ENCODE results near the gene CTBP2. TPM values are rescaled to one million over a fixed set of nuclear protein-coding genes. Genes with fewer than 3 reads are reported as not detected.
A peak's percentile ranks its signal among the peaks of the same experiment; 100 is the strongest.

CTBP2 gene
- total and polyA plus RNA-seq, 2 of the 13 experiments (the other 11 are each of a cell fraction or from before 2014, with no cell fraction given): 0.08 TPM; not detected in 1

DNA sequence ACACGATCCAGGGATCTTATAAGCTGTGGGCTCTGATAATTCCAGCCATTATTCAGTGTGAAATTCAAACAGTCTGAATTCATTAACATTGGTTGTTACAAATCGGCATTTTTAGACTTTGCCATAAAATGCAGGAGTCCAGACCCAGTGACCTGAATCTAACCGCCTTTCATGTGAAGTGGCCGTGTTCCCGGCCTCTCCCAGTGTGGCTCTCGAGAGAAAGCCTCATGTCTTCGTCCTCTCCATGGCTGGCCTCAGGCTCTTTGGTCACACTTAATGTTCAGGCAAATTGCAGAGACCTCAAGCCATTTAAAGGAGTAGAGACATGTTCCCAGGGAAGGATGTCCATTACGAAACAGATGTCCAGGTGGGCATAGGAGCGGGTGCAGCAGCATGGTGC is 59.3 kb downstream of the CTBP2 start (continued):
- TF ChIP-seq ZNF17 (CRISPR knock-in tag; IDR thresholded peaks at IDR 0.05) (no peak), EEA1 (CRISPR knock-in tag; IDR thresholded peaks at IDR 0.05; ENCODE audit: borderline replicate concordance) (no peak), PHF8 (CRISPR knock-in tag; IDR thresholded peaks at IDR 0.05) (no peak), KDM3A (CRISPR knock-in tag; IDR thresholded peaks at IDR 0.05; ENCODE audit: low read depth) (no peak)

DNA sequence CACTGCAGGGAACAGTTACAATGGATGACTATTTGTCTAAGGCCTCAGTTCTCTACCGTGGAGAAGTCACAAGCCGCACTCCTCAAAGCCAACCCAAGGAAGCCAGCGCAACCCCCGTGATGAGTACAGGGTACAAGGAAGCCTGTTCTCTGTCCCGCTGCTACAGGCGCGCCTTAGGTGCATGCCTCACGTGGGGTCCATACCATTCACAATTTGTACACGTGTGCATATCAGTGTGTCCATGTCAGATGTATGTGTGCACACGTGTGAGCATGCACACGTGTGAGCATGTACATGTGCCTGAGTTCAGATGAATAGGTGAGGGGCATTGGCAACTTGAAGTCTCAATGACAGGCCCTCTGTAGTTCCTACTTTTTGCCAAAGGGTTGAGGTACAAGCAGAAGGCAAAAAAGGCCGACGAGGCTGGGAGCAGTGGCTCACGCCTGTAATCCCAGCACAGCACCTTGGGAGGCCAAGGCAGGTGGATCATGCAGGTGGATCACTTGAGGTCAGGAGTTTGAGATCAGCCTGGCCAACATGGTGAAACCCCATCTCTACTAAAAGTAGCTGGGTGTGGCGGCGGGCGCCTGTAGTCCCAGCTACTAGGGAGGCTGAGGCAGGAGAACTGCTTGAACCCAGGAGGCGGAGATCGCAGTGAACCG is 62.8 kb downstream of the CTBP2 start:
- H2AFZ ChIP-seq (ENCODE audit: low read length): no peak overlapping the region
- no peak overlapping the region for H3K27ac ChIP-seq (ENCODE audit: extremely low read length, insufficient read depth, low read length)
- H3K9ac ChIP-seq (ENCODE audit: insufficient read depth, low read depth, low read length): no peak overlapping the region
- DNase-seq (ENCODE audit: low spot score): no peak
- ChIA-PET POLR2A (no interaction called here), CTCF (ENCODE audit: low intra/inter-chr PET ratio, low total read pairs) (no interaction called here)
- no peaks in the 10 kb centered on the region for H3K9me3 ChIP-seq (ENCODE audit: low read length)
- H4K20me1 ChIP-seq (ENCODE audit: insufficient read depth, low read length): no peaks in the 10 kb centered on the region
- H3K27me3 ChIP-seq (ENCODE audit: control insufficient read depth in 1 of 2, insufficient read depth in 2 of 2, low read length in 2 of 2): peaks cover 2 to 32% of the 10 kb centered on the region in 2 experiments
- no TSS peak for BruUV-seq (replicated peaks)
- no peak overlapping the region for H3K4me3 ChIP-seq (replicated peaks in 1 of 3; ENCODE audit: insufficient read depth in 1 of 3, low read depth in 2 of 3, low read length in 3 of 3)
- in situ Hi-C loops (cut with HindIII; ENCODE audit: extremely low pct_ligation_motif_present, low pct_unique_long_range_greater_than_20kb): no loop called here
- H3K4me1 ChIP-seq (ENCODE audit: insufficient read depth, low read length): 0 out of 2 replicates have a peak, but pooled peaks cover 8% of the 10 kb centered on the region
- H3K79me2 ChIP-seq (ENCODE audit: insufficient read depth, low read length): no peaks in the 10 kb centered on the region
- WGBS (ENCODE audit: low lambda C conversion rate): 28% methylated on average over 15 of the region's 20 CpGs
- ATAC-seq: no peak
- no peak for FAIRE-seq
- TF ChIP-seq ZEB1 (IDR thresholded peaks at IDR 0.05; ENCODE audit: insufficient replicate concordance, low read depth): no peak
- no peak for TF ChIP-seq MLLT10 (CRISPR knock-in tag; IDR thresholded peaks at IDR 0.05)
- TF ChIP-seq, protein P1, sequence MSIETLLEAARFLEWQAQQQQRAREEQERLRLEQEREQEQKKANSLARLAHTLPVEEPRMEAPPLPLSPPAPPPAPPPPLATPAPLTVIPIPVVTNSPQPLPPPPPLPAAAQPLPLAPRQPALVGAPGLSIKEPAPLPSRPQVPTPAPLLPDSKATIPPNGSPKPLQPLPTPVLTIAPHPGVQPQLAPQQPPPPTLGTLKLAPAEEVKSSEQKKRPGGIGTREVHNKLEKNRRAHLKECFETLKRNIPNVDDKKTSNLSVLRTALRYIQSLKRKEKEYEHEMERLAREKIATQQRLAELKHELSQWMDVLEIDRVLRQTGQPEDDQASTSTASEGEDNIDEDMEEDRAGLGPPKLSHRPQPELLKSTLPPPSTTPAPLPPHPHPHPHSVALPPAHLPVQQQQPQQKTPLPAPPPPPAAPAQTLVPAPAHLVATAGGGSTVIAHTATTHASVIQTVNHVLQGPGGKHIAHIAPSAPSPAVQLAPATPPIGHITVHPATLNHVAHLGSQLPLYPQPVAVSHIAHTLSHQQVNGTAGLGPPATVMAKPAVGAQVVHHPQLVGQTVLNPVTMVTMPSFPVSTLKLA (IDR thresholded peaks at IDR 0.05): peak; percentile 97
- no peak for TF ChIP-seq ZNF232 (CRISPR knock-in tag; IDR thresholded peaks at IDR 0.05; ENCODE audit: borderline replicate concordance)
- H3K36me3 ChIP-seq (replicated peaks in 1 of 2; ENCODE audit: control insufficient read depth in 1 of 2, insufficient read depth in 2 of 2, low read length in 2 of 2): no peaks in the 10 kb centered on the region
- H3K4me2 ChIP-seq (ENCODE audit: low read depth, low read length): no peak overlapping the region
- intact Hi-C loops (cut with micrococcal nuclease; ENCODE audit: unreplicated experiment): no loop called here

Measured in HepG2 (cell line).